ENCODE data around the gene RCSD1.

Gene RCSD1

DNA sequence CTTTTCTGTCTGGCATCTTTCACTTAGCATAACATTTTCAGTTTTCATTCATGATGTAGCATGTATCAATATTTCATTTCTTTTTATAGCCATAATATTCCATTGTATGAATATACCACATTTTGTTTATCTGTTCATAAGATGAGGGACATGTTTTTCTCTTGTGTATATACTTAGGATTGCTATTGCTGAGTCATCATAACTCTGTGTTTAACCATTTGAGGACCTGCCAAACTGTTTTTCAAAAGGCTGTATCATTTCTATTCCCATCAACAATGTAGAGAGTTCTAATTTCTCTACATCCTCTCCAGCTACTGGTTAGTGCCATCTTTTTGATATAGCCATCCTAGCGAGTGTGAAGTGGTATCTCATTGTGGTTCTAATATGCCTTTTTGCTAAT lies 118.0 kb downstream of the RCSD1 start:
- DNase-seq: no peak

DNA sequence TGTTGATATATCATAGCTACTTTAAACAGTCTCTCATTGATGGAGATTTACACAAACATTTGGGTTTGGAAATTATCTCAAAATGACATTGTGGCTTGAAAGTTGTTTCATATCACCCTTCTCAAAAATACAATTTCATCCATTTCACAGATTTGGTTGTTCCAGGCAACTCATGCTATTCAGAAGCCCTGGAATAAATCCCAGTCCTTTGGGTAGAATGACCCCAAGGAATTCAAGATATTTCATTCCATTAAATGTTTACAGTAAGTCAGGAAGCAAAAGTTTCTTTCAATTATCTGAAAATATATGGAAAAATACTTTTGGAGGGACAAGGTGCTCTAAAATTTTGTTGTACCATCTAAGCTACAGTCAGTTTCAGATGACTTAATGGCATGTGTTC lies 118.9 kb downstream of the RCSD1 start:
- no peak for DNase-seq

- no peak for DNase-seq
Measured at GRCh38 chr1:167749741-167750140, 119.7 kb downstream of the RCSD1 start.

DNA sequence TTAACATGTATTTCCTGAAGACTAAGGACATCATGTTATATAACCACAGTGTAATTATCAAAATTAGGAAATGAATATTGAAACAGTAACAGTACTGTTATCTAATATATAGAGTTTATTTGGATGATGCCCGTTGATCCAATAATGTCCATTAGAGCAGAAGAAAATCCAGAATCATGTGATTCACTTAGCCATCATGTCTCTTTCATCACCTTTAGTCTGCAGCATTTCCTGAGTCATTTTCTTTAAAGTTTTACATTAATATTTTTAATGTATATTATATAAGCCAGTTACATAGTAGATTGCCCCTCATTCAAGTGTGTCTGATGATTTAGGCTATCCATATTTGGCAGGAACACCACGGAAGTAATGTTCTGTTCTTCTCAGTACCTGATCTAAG lies 120.6 kb downstream of the RCSD1 start:
- DNase-seq: no peak

DNA sequence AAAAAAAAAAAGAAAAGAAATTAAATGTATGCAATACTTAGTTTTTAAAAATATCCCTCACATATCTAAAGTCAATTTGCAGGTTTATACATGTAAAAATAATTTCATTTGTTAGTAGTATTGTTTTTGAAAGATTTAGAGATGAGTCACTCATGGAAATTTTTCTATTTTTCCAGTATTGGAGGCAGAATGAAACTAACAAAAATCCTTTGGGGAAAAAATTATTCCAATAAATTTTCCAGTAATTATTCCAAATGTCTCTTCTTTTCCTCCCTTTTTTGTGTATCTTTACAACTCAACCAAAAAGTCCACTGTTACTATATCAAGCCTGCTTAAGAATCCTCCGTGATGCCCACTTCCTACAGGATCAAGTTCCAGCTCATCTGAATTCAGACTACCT lies 121.6 kb downstream of the RCSD1 start:
- no peak for DNase-seq

- no peak for DNase-seq
Measured at GRCh38 chr1:167752219-167752985, 122.4 kb downstream of the RCSD1 start.

DNA sequence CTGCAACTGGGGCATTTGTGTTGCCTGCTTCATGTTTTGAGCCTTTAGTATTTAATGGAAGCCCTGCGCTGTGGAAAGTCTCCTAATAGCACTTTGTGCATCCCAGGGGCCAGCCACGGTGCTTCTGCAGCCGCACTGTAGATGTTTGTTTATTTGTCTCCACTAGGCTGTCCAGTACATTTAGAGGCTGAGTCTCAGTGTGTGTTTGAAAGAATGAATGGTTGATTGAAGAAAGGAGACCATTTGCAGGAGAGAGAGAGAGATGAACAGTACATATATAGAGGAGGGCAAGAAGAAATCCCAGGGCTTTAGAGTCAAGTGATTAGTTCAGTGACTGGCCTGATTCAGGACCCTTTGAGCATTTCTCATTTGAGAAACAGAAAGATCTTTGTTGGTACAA lies 125.6 kb downstream of the RCSD1 start:
- DNase-seq: no peak
